ENCODE results near the gene THSD7B. TPM values are rescaled to one million over a fixed set of nuclear protein-coding genes. Genes with fewer than 3 reads are reported as not detected.

The THSD7B gene
- total RNA-seq, 2 donors from 2014 or later = 0.95 to 12.7 TPM

DNA sequence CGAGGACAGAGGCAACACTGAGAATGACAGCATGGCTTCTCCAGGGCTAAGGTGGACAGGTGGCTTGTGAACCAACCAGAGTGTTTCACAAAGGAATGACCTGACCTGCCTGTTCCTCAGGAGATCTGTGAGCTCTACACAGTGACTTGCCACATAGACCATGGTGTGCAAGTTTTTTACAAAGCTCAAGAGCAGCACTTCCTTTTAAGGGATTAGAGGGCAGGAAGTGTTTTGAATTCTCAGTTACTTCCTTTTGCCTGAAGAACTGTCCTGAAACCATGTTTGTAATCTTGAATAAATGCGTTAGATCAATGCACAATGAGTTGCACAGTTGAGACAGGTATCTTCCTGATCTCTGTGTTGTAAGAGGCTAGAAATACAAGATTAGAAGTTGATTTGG is 421.9 kb downstream of the THSD7B start:
- Histone ChIP-seq H3K27ac (no peak overlapping the region), H3K36me3 (no peaks in the 10 kb centered on the region), H3K4me3 (no peak overlapping the region), H3K9me3 (no peaks in the 10 kb centered on the region), H3K4me1 (ENCODE audit: control insufficient read depth in 1 of 2, low read depth in 2 of 2) (no peaks in the 10 kb centered on the region), H3K27me3 (replicated peaks; ENCODE audit: insufficient read depth) (no peaks in the 10 kb centered on the region)
- DNase-seq (ENCODE audit: low spot score) (no peak), ATAC-seq (ENCODE audit: insufficient number of reproducible peaks, low FRiP score, low read depth) (no peak)
- TF ChIP-seq, protein P1, sequence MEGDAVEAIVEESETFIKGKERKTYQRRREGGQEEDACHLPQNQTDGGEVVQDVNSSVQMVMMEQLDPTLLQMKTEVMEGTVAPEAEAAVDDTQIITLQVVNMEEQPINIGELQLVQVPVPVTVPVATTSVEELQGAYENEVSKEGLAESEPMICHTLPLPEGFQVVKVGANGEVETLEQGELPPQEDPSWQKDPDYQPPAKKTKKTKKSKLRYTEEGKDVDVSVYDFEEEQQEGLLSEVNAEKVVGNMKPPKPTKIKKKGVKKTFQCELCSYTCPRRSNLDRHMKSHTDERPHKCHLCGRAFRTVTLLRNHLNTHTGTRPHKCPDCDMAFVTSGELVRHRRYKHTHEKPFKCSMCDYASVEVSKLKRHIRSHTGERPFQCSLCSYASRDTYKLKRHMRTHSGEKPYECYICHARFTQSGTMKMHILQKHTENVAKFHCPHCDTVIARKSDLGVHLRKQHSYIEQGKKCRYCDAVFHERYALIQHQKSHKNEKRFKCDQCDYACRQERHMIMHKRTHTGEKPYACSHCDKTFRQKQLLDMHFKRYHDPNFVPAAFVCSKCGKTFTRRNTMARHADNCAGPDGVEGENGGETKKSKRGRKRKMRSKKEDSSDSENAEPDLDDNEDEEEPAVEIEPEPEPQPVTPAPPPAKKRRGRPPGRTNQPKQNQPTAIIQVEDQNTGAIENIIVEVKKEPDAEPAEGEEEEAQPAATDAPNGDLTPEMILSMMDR (IDR thresholded peaks at IDR 0.05) = no peak

DNA sequence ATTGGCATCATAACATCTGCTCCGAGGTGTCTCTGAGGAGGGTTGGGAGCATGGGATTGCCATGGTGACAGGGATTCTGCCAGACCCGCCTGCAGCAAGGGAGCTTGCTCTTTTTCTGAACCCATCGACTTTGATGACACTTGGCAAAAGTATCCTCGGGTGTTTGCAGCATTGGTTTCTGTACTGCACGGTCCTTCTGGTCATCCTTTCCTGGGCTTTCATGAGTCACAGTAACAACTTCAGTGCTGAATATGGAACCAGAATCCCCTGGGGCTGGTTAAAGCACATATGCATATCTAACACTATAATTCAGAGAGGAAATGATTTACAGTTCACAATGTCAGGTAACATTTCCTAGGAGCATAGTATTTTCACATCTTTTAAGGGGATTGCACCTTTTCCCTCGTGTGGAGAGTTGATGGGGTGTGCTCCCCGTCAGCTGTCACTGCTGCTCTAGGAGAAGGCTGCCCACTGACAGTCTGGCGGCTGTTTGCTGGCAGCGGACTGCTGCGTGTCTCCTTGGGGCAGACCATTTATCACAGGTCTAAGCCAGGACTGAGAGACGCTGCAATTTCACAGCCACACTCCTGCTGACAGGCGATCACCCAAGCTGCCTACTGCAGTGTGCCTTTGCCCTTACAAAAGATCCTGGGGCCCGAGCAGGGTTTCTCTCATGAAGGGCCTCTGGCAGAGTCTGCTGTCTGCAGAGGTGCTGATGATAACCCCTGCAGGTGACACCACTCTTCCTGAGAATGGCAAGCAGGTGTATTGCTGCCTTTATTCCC is 425.3 kb downstream of the THSD7B start:
- DNase-seq (ENCODE audit: low spot score) = no peak
- Histone ChIP-seq H3K4me1 (ENCODE audit: control insufficient read depth in 1 of 2, low read depth in 2 of 2) (no peaks in the 10 kb centered on the region), H3K4me3 (no peak overlapping the region), H3K36me3 (no peaks in the 10 kb centered on the region), H3K27me3 (replicated peaks; ENCODE audit: insufficient read depth) (no peaks in the 10 kb centered on the region), H3K9me3 (no peaks in the 10 kb centered on the region), H3K27ac (no peak overlapping the region)
- ATAC-seq (ENCODE audit: insufficient number of reproducible peaks, low FRiP score, low read depth) = no peak
- TF ChIP-seq, protein P1 (IDR thresholded peaks at IDR 0.05) = no peak

DNA sequence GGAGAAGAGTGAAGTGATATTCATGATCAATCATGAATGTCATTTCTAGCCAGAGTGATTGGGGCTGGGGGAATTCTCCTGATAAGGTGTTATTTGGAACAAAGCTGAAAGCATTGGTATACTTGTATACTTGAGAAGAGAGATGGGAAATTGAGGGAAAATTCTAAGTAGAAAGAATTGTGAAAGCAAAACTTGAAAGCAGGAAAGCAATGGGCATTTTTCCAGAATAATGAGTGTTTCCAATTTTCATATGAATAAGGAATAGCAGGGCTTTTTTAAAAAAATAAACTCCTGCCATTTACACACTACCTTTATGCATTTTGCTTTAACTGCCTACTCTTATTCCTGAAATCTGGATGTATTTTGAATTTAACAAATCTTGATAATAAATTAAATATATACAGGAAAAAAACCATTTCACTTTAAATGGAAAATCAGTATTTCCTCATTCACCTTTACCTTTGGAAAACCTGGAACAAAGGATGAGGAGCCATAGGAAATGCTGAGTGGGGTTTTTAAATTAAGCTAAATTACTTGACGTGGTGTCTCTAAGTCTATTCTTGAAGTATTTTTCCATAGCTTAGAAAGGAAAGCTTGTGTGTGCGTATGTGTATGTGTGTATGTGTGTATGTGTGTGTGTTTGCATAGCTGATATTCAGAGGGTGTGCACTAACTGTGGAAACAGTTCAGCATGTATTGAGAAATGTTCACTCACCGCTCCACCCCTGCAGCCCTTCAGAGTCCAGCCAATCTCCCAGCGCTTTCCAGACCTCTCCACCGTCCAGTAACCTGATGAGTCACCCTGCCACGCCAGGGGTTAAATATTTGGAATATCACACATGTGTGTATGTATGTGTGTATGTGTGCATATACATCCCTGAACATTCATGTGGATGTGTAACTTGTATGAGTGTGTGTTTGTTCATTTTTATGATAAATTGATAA is 427.3 kb downstream of the THSD7B start:
- TF ChIP-seq, protein P1 (IDR thresholded peaks at IDR 0.05) = no peak
- Histone ChIP-seq H3K4me3 (no peak overlapping the region), H3K27me3 (replicated peaks; ENCODE audit: insufficient read depth) (no peaks in the 10 kb centered on the region), H3K9me3 (no peaks in the 10 kb centered on the region), H3K36me3 (no peaks in the 10 kb centered on the region), H3K4me1 (ENCODE audit: control insufficient read depth in 1 of 2, low read depth in 2 of 2) (no peaks in the 10 kb centered on the region), H3K27ac (no peak overlapping the region)
- DNase-seq (ENCODE audit: low spot score) (no peak), ATAC-seq (ENCODE audit: insufficient number of reproducible peaks, low FRiP score, low read depth) (no peak)

DNA sequence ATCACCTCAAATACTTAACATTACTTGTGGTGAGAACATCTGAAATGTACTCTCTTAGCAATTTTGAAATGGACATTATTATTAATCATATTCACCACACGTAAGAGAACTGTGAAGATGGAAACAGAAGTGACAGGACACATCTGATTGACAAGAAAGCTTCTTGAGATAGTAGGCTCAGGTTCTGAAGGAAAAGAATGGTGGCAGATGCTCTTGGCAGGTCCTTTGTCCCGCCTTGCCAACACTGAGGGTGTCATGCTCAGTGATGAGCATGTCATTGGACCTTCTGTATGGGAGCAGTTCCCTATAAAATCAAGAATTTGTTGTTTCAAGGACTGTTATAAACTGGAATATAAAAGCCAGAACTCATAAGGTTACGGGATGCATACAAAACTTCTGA is 428.1 kb downstream of the THSD7B start:
- DNase-seq (ENCODE audit: low spot score) (no peak), ATAC-seq (ENCODE audit: insufficient number of reproducible peaks, low FRiP score, low read depth) (no peak)
- no peaks in the 10 kb centered on the region for H3K4me1 ChIP-seq (ENCODE audit: control insufficient read depth in 1 of 2, low read depth in 2 of 2)
- H3K36me3 ChIP-seq = no peaks in the 10 kb centered on the region
- H3K27me3 ChIP-seq (replicated peaks; ENCODE audit: insufficient read depth) = no peaks in the 10 kb centered on the region
- H3K4me3 ChIP-seq = no peak overlapping the region
- TF ChIP-seq, protein P1 (IDR thresholded peaks at IDR 0.05) = no peak
- H3K27ac ChIP-seq = no peak overlapping the region
- no peaks in the 10 kb centered on the region for H3K9me3 ChIP-seq

DNA sequence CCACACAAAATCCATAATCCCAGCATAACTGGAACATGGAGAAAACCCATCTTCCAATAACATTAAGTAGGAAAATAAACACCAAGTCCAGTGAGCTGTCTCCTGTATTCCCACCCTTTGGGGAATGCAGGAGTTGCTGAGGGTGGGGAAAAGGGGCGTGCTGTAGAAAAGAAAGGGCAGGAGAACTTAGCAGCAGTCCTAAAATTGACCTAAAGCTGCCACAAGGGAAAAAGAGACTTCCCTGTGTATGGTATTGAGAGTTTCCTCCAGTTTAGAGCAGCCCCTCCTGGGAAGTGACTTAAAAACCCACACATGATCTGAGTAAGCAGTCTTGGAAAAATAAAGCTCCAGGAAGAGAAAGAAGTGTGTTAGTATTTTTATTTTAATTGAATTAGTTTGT is 428.8 kb downstream of the THSD7B start:
- H3K4me1 ChIP-seq (ENCODE audit: control insufficient read depth in 1 of 2, low read depth in 2 of 2) = no peaks in the 10 kb centered on the region
- H3K4me3 ChIP-seq = no peak overlapping the region
- ATAC-seq (ENCODE audit: insufficient number of reproducible peaks, low FRiP score, low read depth) (no peak), DNase-seq (ENCODE audit: low spot score) (no peak)
- H3K36me3 ChIP-seq = no peaks in the 10 kb centered on the region
- H3K27me3 ChIP-seq (replicated peaks; ENCODE audit: insufficient read depth) = no peaks in the 10 kb centered on the region
- no peaks in the 10 kb centered on the region for H3K9me3 ChIP-seq
- TF ChIP-seq, protein P1 (IDR thresholded peaks at IDR 0.05) = no peak
- H3K27ac ChIP-seq = no peak overlapping the region
